Measurements from ENCODE around the gene STEAP2.

STEAP2 gene

GRCh38 chr7:90225181-90225580 lies 13.6 kb downstream of the STEAP2 start:
- no peak overlapping the region for H3K27ac ChIP-seq (ENCODE audit: low read depth, low read length)
- no peaks in the 10 kb centered on the region for H3K79me2 ChIP-seq (ENCODE audit: insufficient read depth, low read length)
- no peaks in the 10 kb centered on the region; the same call in 1 of the 2 replicates for H3K27me3 ChIP-seq (ENCODE audit: low read length)
- H3K36me3 ChIP-seq (ENCODE audit: low read length), result no peaks in the 10 kb centered on the region
- no peaks in the 10 kb centered on the region for H3K9me2 ChIP-seq (replicated peaks; ENCODE audit: insufficient read depth, low read length)
- TF ChIP-seq EZH2phosphoT487 (conservative IDR thresholded peaks at IDR 0.05; ENCODE audit: low read length) (no peak), CTCF (IDR thresholded peaks at IDR 0.05; ENCODE audit: insufficient read depth, low read length, poor library complexity, severe bottlenecking) (no peak)
- no peak overlapping the region for H2AFZ ChIP-seq (ENCODE audit: low read depth, low read length, severe bottlenecking)
- H3K4me2 ChIP-seq (ENCODE audit: low read depth, low read length, poor library complexity, severe bottlenecking), result no peak overlapping the region
- H3K4me3 ChIP-seq (ENCODE audit: insufficient read depth, low read length, poor library complexity, severe bottlenecking), result no peak overlapping the region
- H3K9me3 ChIP-seq (ENCODE audit: insufficient read depth, low read length), result no peaks in the 10 kb centered on the region
- no peaks in the 10 kb centered on the region for H4K20me1 ChIP-seq (ENCODE audit: low read depth, low read length)
- H3K9ac ChIP-seq (ENCODE audit: low read length), result no peak overlapping the region
- H3F3A ChIP-seq (ENCODE audit: insufficient read depth), result no peaks in the 10 kb centered on the region

GRCh38 chr7:90225601-90226000 lies 14.1 kb downstream of the STEAP2 start:
- no peak for TF ChIP-seq CTCF (IDR thresholded peaks at IDR 0.05; ENCODE audit: insufficient read depth, low read length, poor library complexity, severe bottlenecking)
- TF ChIP-seq EZH2phosphoT487 (conservative IDR thresholded peaks at IDR 0.05; ENCODE audit: low read length), result no peak
- no peaks in the 10 kb centered on the region; the same call in 1 of the 2 replicates for H3K27me3 ChIP-seq (ENCODE audit: low read length)
- no peak overlapping the region for H3K4me2 ChIP-seq (ENCODE audit: low read depth, low read length, poor library complexity, severe bottlenecking)
- no peak overlapping the region for H3K27ac ChIP-seq (ENCODE audit: low read depth, low read length)
- no peaks in the 10 kb centered on the region for H3K79me2 ChIP-seq (ENCODE audit: insufficient read depth, low read length)
- H3K36me3 ChIP-seq (ENCODE audit: low read length), result no peaks in the 10 kb centered on the region
- no peak overlapping the region for H2AFZ ChIP-seq (ENCODE audit: low read depth, low read length, severe bottlenecking)
- no peaks in the 10 kb centered on the region for H3K9me3 ChIP-seq (ENCODE audit: insufficient read depth, low read length)
- H3F3A ChIP-seq (ENCODE audit: insufficient read depth), result no peaks in the 10 kb centered on the region
- H3K4me3 ChIP-seq (ENCODE audit: insufficient read depth, low read length, poor library complexity, severe bottlenecking), result no peak overlapping the region
- no peaks in the 10 kb centered on the region for H3K9me2 ChIP-seq (replicated peaks; ENCODE audit: insufficient read depth, low read length)
- H3K9ac ChIP-seq (ENCODE audit: low read length), result no peak overlapping the region
- no peaks in the 10 kb centered on the region for H4K20me1 ChIP-seq (ENCODE audit: low read depth, low read length)

- Histone ChIP-seq H3K9ac (ENCODE audit: low read length) (no peak overlapping the region), H3K9me3 (ENCODE audit: insufficient read depth, low read length) (no peaks in the 10 kb centered on the region), H3K27me3 (ENCODE audit: low read length) (no peaks in the 10 kb centered on the region; the same call in 1 of the 2 replicates), H3K4me3 (ENCODE audit: insufficient read depth, low read length, poor library complexity, severe bottlenecking) (no peak overlapping the region), H4K20me1 (ENCODE audit: low read depth, low read length) (no peaks in the 10 kb centered on the region), H3K79me2 (ENCODE audit: insufficient read depth, low read length) (no peaks in the 10 kb centered on the region), H3K4me2 (ENCODE audit: low read depth, low read length, poor library complexity, severe bottlenecking) (no peak overlapping the region), H3K27ac (ENCODE audit: low read depth, low read length) (no peak overlapping the region), H3K9me2 (replicated peaks; ENCODE audit: insufficient read depth, low read length) (no peaks in the 10 kb centered on the region), H3F3A (ENCODE audit: insufficient read depth) (no peaks in the 10 kb centered on the region), H3K36me3 (ENCODE audit: low read length) (no peaks in the 10 kb centered on the region), H2AFZ (ENCODE audit: low read depth, low read length, severe bottlenecking) (no peak overlapping the region)
- TF ChIP-seq EZH2phosphoT487 (conservative IDR thresholded peaks at IDR 0.05; ENCODE audit: low read length) (no peak), CTCF (IDR thresholded peaks at IDR 0.05; ENCODE audit: insufficient read depth, low read length, poor library complexity, severe bottlenecking) (no peak)
Observed at GRCh38 chr7:90227259-90227658, 15.7 kb downstream of the STEAP2 start.

Measured in SU-DHL-6 (cell line).